Measurements from ENCODE around the gene ZNF81. TPM values are rescaled to one million over a fixed set of nuclear protein-coding genes. Genes with fewer than 3 reads are reported as not detected.

Gene ZNF81
- total RNA-seq, 1 experiment from 2014 or later = 4.8 TPM

DNA sequence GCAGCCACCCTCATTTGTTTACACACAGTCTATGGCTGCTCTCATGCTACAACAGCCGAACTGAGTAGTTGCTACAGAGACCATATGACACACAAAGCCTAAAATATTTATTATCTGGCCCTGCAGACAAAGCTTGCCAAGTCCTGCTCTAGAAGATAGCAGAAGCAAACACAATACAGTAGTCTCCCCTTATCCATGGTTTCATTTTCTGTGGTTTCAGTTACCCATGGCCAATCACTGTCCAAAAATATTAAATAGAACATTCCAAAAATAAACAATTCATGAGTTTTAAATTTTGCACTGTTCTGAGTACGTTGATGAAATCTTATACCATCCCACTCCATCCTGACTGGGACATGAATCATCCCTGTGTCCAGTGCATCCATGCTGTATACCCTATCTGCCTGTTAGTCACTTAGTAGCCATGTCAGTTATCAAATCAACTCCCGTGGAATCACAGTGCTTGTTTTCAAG, 40.2 kb upstream of the ZNF81 start:
- CTCF ChIA-PET = no interaction called here
- TF ChIP-seq SP1 (IDR thresholded peaks at IDR 0.05; ENCODE audit: low read depth) (no peak), POLR2AphosphoS5 (IDR thresholded peaks at IDR 0.05; ENCODE audit: low read depth, low read length) (no peak)
- no peak overlapping the region for H3K4me3 ChIP-seq (replicated peaks in 1 of 2; ENCODE audit: low read depth in 1 of 2, low read length in 2 of 2)
- no peak overlapping the region for H2AFZ ChIP-seq (ENCODE audit: low read depth, low read length, poor library complexity, severe bottlenecking)
- no peaks in the 10 kb centered on the region for H3K79me2 ChIP-seq (ENCODE audit: insufficient read depth, low read length)
- H4K20me1 ChIP-seq (ENCODE audit: insufficient read depth) = no peaks in the 10 kb centered on the region
- BruUV-seq (replicated peaks) = no TSS peak
- ATAC-seq = no peak
- H3K36me3 ChIP-seq (ENCODE audit: control insufficient read depth in 1 of 2, insufficient read depth in 2 of 2, low read length in 2 of 2) = no peaks in the 10 kb centered on the region
- no peak for DNase-seq (ENCODE audit: low read depth, low spot score)
- no peaks in the 10 kb centered on the region for H3K9me2 ChIP-seq (ENCODE audit: insufficient read depth)
- no peaks in the 10 kb centered on the region for H3K4me1 ChIP-seq (ENCODE audit: control insufficient read depth in 1 of 2, insufficient read depth in 2 of 2, low read length in 2 of 2)
- H3K9me3 ChIP-seq (ENCODE audit: control insufficient read depth in 1 of 2, insufficient read depth in 1 of 2, low read depth in 1 of 2, low read length in 2 of 2) = no peaks in the 10 kb centered on the region
- H3K9ac ChIP-seq (ENCODE audit: low read length) = no peak overlapping the region
- H3K27me3 ChIP-seq (ENCODE audit: insufficient read depth, low read length) = no peaks in the 10 kb centered on the region
- RAD21 ChIA-PET (ENCODE audit: low non-redundant PET in 1 of 2, low total read pairs in 2 of 2, uncharacterized antibody in 2 of 2, unreplicated experiment in 2 of 2) = no interaction called here
- intact Hi-C loops (cut with micrococcal nuclease) = no loop called here
- POLR2A ChIA-PET = no interaction called here
- H3K27ac ChIP-seq (ENCODE audit: low read depth, low read length) = no peak overlapping the region
- H3K4me2 ChIP-seq (ENCODE audit: low read length) = no peak overlapping the region

DNA sequence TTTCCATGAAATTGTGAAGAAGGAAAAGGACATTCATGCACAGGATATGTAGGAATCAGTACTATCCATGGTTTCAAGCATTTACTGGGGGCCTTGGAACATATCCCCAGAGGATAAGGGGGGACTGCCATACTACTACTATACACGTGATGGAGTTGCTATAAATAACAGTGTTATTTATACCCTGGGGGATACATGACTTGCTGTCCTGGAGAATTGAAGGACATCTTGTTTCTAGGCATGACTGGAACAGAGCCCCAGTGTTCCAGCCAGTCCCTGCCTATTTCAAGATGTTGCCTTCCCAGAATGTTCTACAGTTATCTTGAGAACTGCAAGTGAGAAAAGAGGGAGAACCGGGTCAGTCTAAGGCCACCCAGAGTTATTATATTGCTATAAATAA, 39.6 kb upstream of the ZNF81 start:
- Histone ChIP-seq H3K4me2 (ENCODE audit: low read length) (no peak overlapping the region), H3K36me3 (ENCODE audit: control insufficient read depth in 1 of 2, insufficient read depth in 2 of 2, low read length in 2 of 2) (no peaks in the 10 kb centered on the region), H3K27ac (ENCODE audit: low read depth, low read length) (no peak overlapping the region), H3K9ac (ENCODE audit: low read length) (no peak overlapping the region), H3K9me3 (ENCODE audit: control insufficient read depth in 1 of 2, insufficient read depth in 1 of 2, low read depth in 1 of 2, low read length in 2 of 2) (no peaks in the 10 kb centered on the region), H3K79me2 (ENCODE audit: insufficient read depth, low read length) (no peaks in the 10 kb centered on the region), H3K27me3 (ENCODE audit: insufficient read depth, low read length) (no peaks in the 10 kb centered on the region), H3K9me2 (ENCODE audit: insufficient read depth) (no peaks in the 10 kb centered on the region), H4K20me1 (ENCODE audit: insufficient read depth) (no peaks in the 10 kb centered on the region), H3K4me1 (ENCODE audit: control insufficient read depth in 1 of 2, insufficient read depth in 2 of 2, low read length in 2 of 2) (no peaks in the 10 kb centered on the region), H3K4me3 (replicated peaks in 1 of 2; ENCODE audit: low read depth in 1 of 2, low read length in 2 of 2) (no peak overlapping the region), H2AFZ (ENCODE audit: low read depth, low read length, poor library complexity, severe bottlenecking) (no peak overlapping the region)
- TF ChIP-seq CEBPB (IDR thresholded peaks at IDR 0.05; ENCODE audit: low read depth) (no peak), EZH2phosphoT487 (IDR thresholded peaks at IDR 0.05; ENCODE audit: borderline replicate concordance) (no peak)
- intact Hi-C loops (cut with micrococcal nuclease) = no loop called here
- ChIA-PET RAD21 (ENCODE audit: low non-redundant PET in 1 of 2, low total read pairs in 2 of 2, uncharacterized antibody in 2 of 2, unreplicated experiment in 2 of 2) (no interaction called here), POLR2A (no interaction called here), CTCF (no interaction called here)
- no TSS peak for BruUV-seq (replicated peaks)
- ATAC-seq = no peak
- no peak for DNase-seq (ENCODE audit: low read depth, low spot score)

DNA sequence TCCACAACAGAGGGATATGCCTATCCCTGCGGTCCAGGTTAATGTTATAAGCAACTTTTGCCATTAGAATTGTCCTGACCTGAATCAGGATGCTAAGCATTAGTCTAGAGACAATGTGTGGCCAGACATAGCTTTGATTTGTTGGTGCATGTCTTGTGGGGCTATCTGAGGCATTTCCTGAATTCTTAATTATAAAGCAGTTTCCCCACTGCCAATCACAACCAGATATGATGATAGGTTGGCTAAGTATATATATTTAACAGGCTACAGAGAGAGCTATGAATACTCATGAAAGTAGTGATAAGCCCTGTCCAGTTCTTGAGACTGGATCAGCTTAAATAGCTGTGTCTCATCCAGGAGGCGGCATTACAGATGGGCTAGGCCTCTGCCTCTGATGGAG, 37.8 kb upstream of the ZNF81 start:
- H3K79me2 ChIP-seq (ENCODE audit: insufficient read depth, low read length) = no peaks in the 10 kb centered on the region
- H2AFZ ChIP-seq (ENCODE audit: low read depth, low read length, poor library complexity, severe bottlenecking) = no peak overlapping the region
- H3K4me2 ChIP-seq (ENCODE audit: low read length) = no peak overlapping the region
- no peaks in the 10 kb centered on the region for H3K4me1 ChIP-seq (ENCODE audit: control insufficient read depth in 1 of 2, insufficient read depth in 2 of 2, low read length in 2 of 2)
- H3K36me3 ChIP-seq (ENCODE audit: control insufficient read depth in 1 of 2, insufficient read depth in 2 of 2, low read length in 2 of 2) = no peaks in the 10 kb centered on the region
- H3K9ac ChIP-seq (ENCODE audit: low read length) = no peak overlapping the region
- DNase-seq (ENCODE audit: low read depth, low spot score) (no peak), ATAC-seq (no peak)
- intact Hi-C loops (cut with micrococcal nuclease) = no loop called here
- no peaks in the 10 kb centered on the region for H4K20me1 ChIP-seq (ENCODE audit: insufficient read depth)
- no TSS peak for BruUV-seq (replicated peaks)
- no peaks in the 10 kb centered on the region for H3K9me2 ChIP-seq (ENCODE audit: insufficient read depth)
- no peak overlapping the region for H3K4me3 ChIP-seq (replicated peaks in 1 of 2; ENCODE audit: low read depth in 1 of 2, low read length in 2 of 2)
- ChIA-PET RAD21 (ENCODE audit: low non-redundant PET in 1 of 2, low total read pairs in 2 of 2, uncharacterized antibody in 2 of 2, unreplicated experiment in 2 of 2) (no interaction called here), POLR2A (no interaction called here), CTCF (no interaction called here)
- H3K27ac ChIP-seq (ENCODE audit: low read depth, low read length) = no peak overlapping the region
- no peaks in the 10 kb centered on the region for H3K27me3 ChIP-seq (ENCODE audit: insufficient read depth, low read length)
- TF ChIP-seq SP1 (IDR thresholded peaks at IDR 0.05; ENCODE audit: low read depth) (no peak), EZH2 (IDR thresholded peaks at IDR 0.05) (no peak), JUND (IDR thresholded peaks at IDR 0.05) (no peak), CBX3 (IDR thresholded peaks at IDR 0.05; ENCODE audit: low read depth) (no peak)
- TF ChIP-seq, protein P1, sequence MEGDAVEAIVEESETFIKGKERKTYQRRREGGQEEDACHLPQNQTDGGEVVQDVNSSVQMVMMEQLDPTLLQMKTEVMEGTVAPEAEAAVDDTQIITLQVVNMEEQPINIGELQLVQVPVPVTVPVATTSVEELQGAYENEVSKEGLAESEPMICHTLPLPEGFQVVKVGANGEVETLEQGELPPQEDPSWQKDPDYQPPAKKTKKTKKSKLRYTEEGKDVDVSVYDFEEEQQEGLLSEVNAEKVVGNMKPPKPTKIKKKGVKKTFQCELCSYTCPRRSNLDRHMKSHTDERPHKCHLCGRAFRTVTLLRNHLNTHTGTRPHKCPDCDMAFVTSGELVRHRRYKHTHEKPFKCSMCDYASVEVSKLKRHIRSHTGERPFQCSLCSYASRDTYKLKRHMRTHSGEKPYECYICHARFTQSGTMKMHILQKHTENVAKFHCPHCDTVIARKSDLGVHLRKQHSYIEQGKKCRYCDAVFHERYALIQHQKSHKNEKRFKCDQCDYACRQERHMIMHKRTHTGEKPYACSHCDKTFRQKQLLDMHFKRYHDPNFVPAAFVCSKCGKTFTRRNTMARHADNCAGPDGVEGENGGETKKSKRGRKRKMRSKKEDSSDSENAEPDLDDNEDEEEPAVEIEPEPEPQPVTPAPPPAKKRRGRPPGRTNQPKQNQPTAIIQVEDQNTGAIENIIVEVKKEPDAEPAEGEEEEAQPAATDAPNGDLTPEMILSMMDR (IDR thresholded peaks at IDR 0.05 in 2 of 3, conservative IDR thresholded peaks at IDR 0.05 in 1 of 3; ENCODE audit: borderline replicate concordance in 1 of 3, insufficient read depth in 1 of 3, low read depth in 2 of 3, low read length in 2 of 3) = no peak
- H3K9me3 ChIP-seq (ENCODE audit: control insufficient read depth in 1 of 2, insufficient read depth in 1 of 2, low read depth in 1 of 2, low read length in 2 of 2) = no peaks in the 10 kb centered on the region

Data from HCT116 (cell line).